H9 (cell line): Measurements from ENCODE around the gene CRISPLD2. TPM values are rescaled to one million over a fixed set of nuclear protein-coding genes. Genes with fewer than 3 reads are reported as not detected.

Source experiments
- DNase-seq: peaks from one replicate; pipeline ENCODE4 v3.0.0-alpha.2; 2017
- H2AFZ ChIP-seq: one replicate; pipeline ENCODE4 v1.6.1; 2013; ENCODE audit warnings: mild to moderate bottlenecking, low read length, control low read depth, moderate library complexity
- H2AK5ac ChIP-seq: 2 replicates; pipeline ENCODE4 v1.6.1; 2013; ENCODE audit warnings: low read length, control low read depth, mixed read lengths; ENCODE audit not compliant: insufficient read length
- H2BK120ac ChIP-seq: one replicate; pipeline ENCODE4 v1.6.1; 2013; ENCODE audit warnings: low read depth, mild to moderate bottlenecking, low read length, control low read depth, inconsistent platforms; ENCODE audit not compliant: poor library complexity, severe bottlenecking
- H2BK12ac ChIP-seq: 2 replicates; pipeline ENCODE4 v1.6.1; 2013; ENCODE audit warnings: low read length, control low read depth, mixed read lengths, low read depth; ENCODE audit not compliant: insufficient read length
- H2BK15ac ChIP-seq: 2 replicates; pipeline ENCODE4 v1.6.1; 2013; ENCODE audit warnings: low read depth, low read length, control low read depth
- H2BK20ac ChIP-seq: one replicate; pipeline ENCODE4 v1.6.1; 2013; ENCODE audit warnings: low read depth, mild to moderate bottlenecking, low read length, control low read depth, inconsistent platforms; ENCODE audit not compliant: poor library complexity, severe bottlenecking
- H2BK5ac ChIP-seq: 2 replicates; pipeline ENCODE4 v1.6.1; 2013; ENCODE audit warnings: low read length, control low read depth, mixed read lengths; ENCODE audit not compliant: insufficient read length
- H3K14ac ChIP-seq: 2 replicates; pipeline ENCODE4 v1.6.1; 2013; ENCODE audit warnings: low read length, control low read depth; ENCODE audit not compliant: insufficient read depth
- H3K18ac ChIP-seq: 2 replicates; pipeline ENCODE4 v1.6.1; 2013; ENCODE audit warnings: low read depth, mild to moderate bottlenecking, mixed read lengths, low read length, control low read depth; ENCODE audit not compliant: insufficient read length
- H3K23ac ChIP-seq: 2 replicates; pipeline ENCODE4 v1.6.1; 2013; ENCODE audit warnings: low read length, control low read depth, mixed read lengths, low read depth; ENCODE audit not compliant: insufficient read length
- H3K23me2 ChIP-seq: 2 replicates; pipeline ENCODE4 v1.6.1; 2013; ENCODE audit warnings: low read depth, mild to moderate bottlenecking, mixed read lengths, low read length, control low read depth; ENCODE audit not compliant: insufficient read length, poor library complexity, severe bottlenecking
- H3K27ac ChIP-seq: 2 replicates; pipeline ENCODE4 v1.5.1; 2013; ENCODE audit warnings: low read length, control low read depth, mixed read lengths, low read depth; ENCODE audit not compliant: insufficient read length
- H3K27me3 ChIP-seq: 2 replicates; pipeline ENCODE4 v1.6.1; 2013; ENCODE audit warnings: low read length, control low read depth, inconsistent platforms; ENCODE audit not compliant: insufficient read depth
- H3K4ac ChIP-seq: 2 replicates; pipeline ENCODE4 v1.6.1; 2013; ENCODE audit warnings: low read depth, mild to moderate bottlenecking, control low read depth, inconsistent platforms, low read length, moderate library complexity
- H3K4me1 ChIP-seq: 2 replicates; pipeline ENCODE4 v1.6.1; 2013; ENCODE audit warnings: low read length, control low read depth, inconsistent platforms; ENCODE audit not compliant: insufficient read depth
- H3K4me2 ChIP-seq: 2 replicates; pipeline ENCODE4 v1.6.1; 2013; ENCODE audit warnings: low read length, control low read depth, mixed read lengths; ENCODE audit not compliant: insufficient read length, insufficient read depth
- H3K56ac ChIP-seq: 2 replicates; pipeline ENCODE4 v1.6.1; 2013; ENCODE audit warnings: low read depth, mild to moderate bottlenecking, mixed read lengths, low read length, control low read depth; ENCODE audit not compliant: insufficient read length
- H3K79me1 ChIP-seq: 2 replicates; pipeline ENCODE4 v1.6.1; 2013; ENCODE audit warnings: low read depth, mild to moderate bottlenecking, moderate library complexity, low read length, control low read depth, inconsistent platforms; ENCODE audit not compliant: insufficient read depth, poor library complexity, severe bottlenecking
- H3K79me2 ChIP-seq: 2 replicates; pipeline ENCODE4 v1.6.1; 2013; ENCODE audit warnings: low read length, control low read depth, inconsistent platforms; ENCODE audit not compliant: insufficient read depth
- H3K9ac ChIP-seq: 2 replicates; pipeline ENCODE4 v1.6.1; 2013; ENCODE audit warnings: low read length, control low read depth, mixed read lengths; ENCODE audit not compliant: insufficient read length; ENCODE audit errors: extremely low read depth
- H3K9me3 ChIP-seq: one replicate; pipeline ENCODE4 v1.6.1; 2013; ENCODE audit warnings: low read depth, low read length, inconsistent platforms; ENCODE audit not compliant: control insufficient read depth
- H3T11ph ChIP-seq: one replicate; pipeline ENCODE4 v1.6.1; 2013; ENCODE audit warnings: mild to moderate bottlenecking, low read length, control low read depth, inconsistent platforms
- H4K20me1 ChIP-seq: one replicate; pipeline ENCODE4 v1.6.1; 2013; ENCODE audit not compliant: control insufficient read depth, insufficient read length, insufficient read depth
- H4K5ac ChIP-seq: 2 replicates; pipeline ENCODE4 v1.6.1; 2013; ENCODE audit warnings: low read depth, mild to moderate bottlenecking, mixed read lengths, low read length, control low read depth; ENCODE audit not compliant: insufficient read length
- H4K8ac ChIP-seq: replicated peaks from 2 replicates; pipeline ENCODE4 v1.6.1; 2013; ENCODE audit warnings: low read length, control low read depth, mixed read lengths, low read depth; ENCODE audit not compliant: insufficient read length
- H4K91ac ChIP-seq: 2 replicates; pipeline ENCODE4 v1.6.1; 2013; ENCODE audit warnings: low read depth, mild to moderate bottlenecking, moderate library complexity, mixed read lengths, low read length, control low read depth; ENCODE audit not compliant: insufficient read length
- H3K27ac Mint-ChIP-seq, 3 experiments: 2 replicates in 2 of 3; 3 replicates in 1 of 3; pipeline ENCODE4 v1.8.0; 2020 to 2021; ENCODE audit warnings: mixed read lengths in 3 of 3, mild to moderate bottlenecking in 1 of 3, moderate library complexity in 1 of 3
- H3K27me3 Mint-ChIP-seq: 2 replicates; pipeline ENCODE4 v1.8.0; 2021; ENCODE audit warnings: low read depth, mild to moderate bottlenecking, moderate library complexity, mixed read lengths
- H3K36me3 Mint-ChIP-seq, 3 experiments: 2 replicates in 2 of 3; 3 replicates in 1 of 3; pipeline ENCODE4 v1.8.0; 2020 to 2021; ENCODE audit warnings: low read depth in 3 of 3, mixed read lengths in 3 of 3; ENCODE audit not compliant: insufficient read depth in 1 of 3
- H3K4me1 Mint-ChIP-seq, 2 experiments: 2 replicates each; pipeline ENCODE4 v1.8.0; 2020; ENCODE audit warnings: mixed read lengths in 2 of 2
- H3K4me3 Mint-ChIP-seq, 2 experiments: 2 replicates in 1 of 2; 3 replicates in 1 of 2; pipeline ENCODE4 v1.8.0; 2020 to 2021; ENCODE audit warnings: mild to moderate bottlenecking in 2 of 2, mixed read lengths in 2 of 2, moderate library complexity in 1 of 2
- H3K9me3 Mint-ChIP-seq, 2 experiments: 2 replicates in 1 of 2; 3 replicates in 1 of 2; pipeline ENCODE4 v1.8.0; 2020; ENCODE audit warnings: mild to moderate bottlenecking in 2 of 2, mixed read lengths in 2 of 2, moderate library complexity in 1 of 2
- CTCF ChIP-seq: fragments of 200-600 bp; sonication (generic); conservative IDR thresholded peaks from 3 replicates; pipeline ENCODE4 v1.8.0; 2021; ENCODE audit warnings: antibody characterized with exemption, mild to moderate bottlenecking
- WGBS: extraction: QIAGEN DNeasy Blood & Tissue Kit; methylation state at CpG from one replicate; pipeline ENCODE4 v1.1.7; 2013; ENCODE audit warnings: missing lambda C conversion rate, low lambda C conversion rate, mixed read lengths; ENCODE audit not compliant: insufficient read length; ENCODE audit errors: extremely low coverage; 5-methylcytosine and 5-hydroxymethylcytosine counted together
- total RNA-seq: library from RNA; stranded (reverse); gene quantifications from 2 replicates; pipeline ENCODE4 v1.2.1, GENCODE V29; 2021

The CRISPLD2 gene
- total RNA-seq, 1 experiment from 2014 or later: 2.3 TPM

DNA sequence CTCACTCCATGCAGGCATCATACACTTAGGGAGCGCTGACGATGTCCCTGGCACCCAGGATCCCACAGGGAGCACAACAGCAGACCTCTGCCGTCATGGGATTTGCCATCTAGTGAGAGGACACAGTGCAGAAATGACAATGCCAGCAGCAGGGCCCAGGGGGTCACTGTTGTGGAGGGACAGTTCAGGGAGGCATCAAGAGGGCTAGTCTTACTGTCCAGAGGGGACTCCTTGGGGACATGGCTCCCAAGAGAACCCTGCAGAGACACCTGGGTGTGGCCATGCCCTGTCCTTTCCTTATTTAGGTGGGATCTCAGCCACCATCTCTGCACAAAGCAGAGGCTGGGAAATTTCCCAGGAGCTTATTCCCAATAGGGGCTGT, 73.7 kb downstream of the CRISPLD2 start:
- no peaks in the 10 kb centered on the region for H3K9me3 ChIP-seq
- no CpG with 5 or more reads among the region's 3 CpGs for WGBS
- H3K4me1 Mint-ChIP-seq: peaks cover 9 to 12% of the 10 kb centered on the region in 2 experiments; a peak in 2 of 4 replicates

More for the DNA sequence above, 73.7 kb downstream of the CRISPLD2 start:
- Histone ChIP-seq H2BK5ac (no peak overlapping the region), H3K79me2 (no peaks in the 10 kb centered on the region), H3K4me1 (no peaks in the 10 kb centered on the region), H3K23me2 (no peaks in the 10 kb centered on the region), H3K56ac (no peak overlapping the region), H3K79me1 (no peaks in the 10 kb centered on the region), H2AFZ (no peak overlapping the region), H4K20me1 (no peaks in the 10 kb centered on the region), H3K23ac (no peak overlapping the region), H2BK120ac (no peak overlapping the region), H3K14ac (no peak overlapping the region), H2BK12ac (no peak overlapping the region), H3K27me3 (no peaks in the 10 kb centered on the region), H2BK15ac (no peak overlapping the region), H4K5ac (no peak overlapping the region), H4K91ac (no peak overlapping the region), H2AK5ac (no peak overlapping the region), H3T11ph (no peak overlapping the region), H2BK20ac (no peak overlapping the region), H4K8ac (no peak overlapping the region), H3K18ac (no peak overlapping the region), H3K9ac (no peak overlapping the region), H3K27ac (no peak overlapping the region), H3K4me2 (no peak overlapping the region), H3K4ac (no peak overlapping the region)
- no peak for TF ChIP-seq CTCF
- Mint-ChIP-seq H3K9me3 (no peaks in the 10 kb centered on the region), H3K4me3 (no peak overlapping the region), H3K27ac (no peak overlapping the region), H3K36me3 (no peaks in the 10 kb centered on the region; a peak in 1 of 7 replicates), H3K27me3 (no peaks in the 10 kb centered on the region)
- no peak for DNase-seq
